NT2/D1 (cell line): ENCODE measurements around the gene SPATS1.

Experiments used
- SUZ12 ChIP-seq: IDR thresholded peaks from 2 replicates; pipeline ENCODE4 v1.6.1; 2011; ENCODE audit not compliant: insufficient read length, insufficient read depth; ENCODE audit errors: extremely low read depth
- YY1 ChIP-seq: IDR thresholded peaks from 2 replicates; pipeline ENCODE4 v1.6.1; 2011; ENCODE audit not compliant: insufficient read length, insufficient read depth

DNA sequence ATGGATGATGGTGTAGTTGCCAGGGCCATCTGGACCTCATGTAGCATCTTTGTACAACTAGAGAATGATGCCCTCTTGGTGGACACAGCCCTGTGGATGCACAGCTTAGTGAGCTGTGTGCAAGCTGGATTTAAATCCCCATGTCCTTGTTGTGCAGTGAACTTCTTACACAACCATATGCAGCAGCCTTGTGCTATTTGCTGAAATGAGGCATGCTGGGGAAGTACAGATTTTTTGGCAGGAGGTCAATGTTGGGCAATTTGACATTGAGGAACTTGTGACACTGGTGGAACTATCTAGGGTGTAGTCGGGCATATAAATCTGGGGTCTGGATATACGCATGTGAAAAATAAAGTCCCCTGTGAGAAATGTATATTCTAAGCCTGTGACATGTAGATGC is 39.3 kb downstream of the SPATS1 start:
- no peak for TF ChIP-seq SUZ12
- no peak for TF ChIP-seq YY1
